RWPE1 (cell line): ENCODE measurements around the gene C16orf86.

Experiments used
- CTCF ChIA-PET: fragments of 350-600 bp; sonication (Branson Sonifier 250); formaldehyde crosslinking; extraction: SDS; loops from one replicate; lab custom pipeline; 2021; lab: Yijun Ruan, JAX
- POLR2A ChIA-PET: fragments of 400-600 bp; formaldehyde crosslinking; extraction: SDS; loops from one replicate; lab custom pipeline; 2020; ENCODE audit warnings: antibody characterized with exemption; ENCODE audit not compliant: low non-redundant PET; lab: Yijun Ruan, JAX
- DNase-seq: peaks from one replicate; pipeline ENCODE4 v3.0.0; 2012; ENCODE audit warnings: low spot score
- H3K27ac ChIP-seq: fragments of 450-650 bp; 2 replicates; pipeline ENCODE4 v1.5.1; 2017
- TF ChIP-seq, protein P1 (sequence below): fragments of 450-650 bp; conservative IDR thresholded peaks from 2 replicates; pipeline ENCODE4 v1.5.1; 2017; ENCODE audit warnings: low read depth, mild to moderate bottlenecking

Gene C16orf86

DNA sequence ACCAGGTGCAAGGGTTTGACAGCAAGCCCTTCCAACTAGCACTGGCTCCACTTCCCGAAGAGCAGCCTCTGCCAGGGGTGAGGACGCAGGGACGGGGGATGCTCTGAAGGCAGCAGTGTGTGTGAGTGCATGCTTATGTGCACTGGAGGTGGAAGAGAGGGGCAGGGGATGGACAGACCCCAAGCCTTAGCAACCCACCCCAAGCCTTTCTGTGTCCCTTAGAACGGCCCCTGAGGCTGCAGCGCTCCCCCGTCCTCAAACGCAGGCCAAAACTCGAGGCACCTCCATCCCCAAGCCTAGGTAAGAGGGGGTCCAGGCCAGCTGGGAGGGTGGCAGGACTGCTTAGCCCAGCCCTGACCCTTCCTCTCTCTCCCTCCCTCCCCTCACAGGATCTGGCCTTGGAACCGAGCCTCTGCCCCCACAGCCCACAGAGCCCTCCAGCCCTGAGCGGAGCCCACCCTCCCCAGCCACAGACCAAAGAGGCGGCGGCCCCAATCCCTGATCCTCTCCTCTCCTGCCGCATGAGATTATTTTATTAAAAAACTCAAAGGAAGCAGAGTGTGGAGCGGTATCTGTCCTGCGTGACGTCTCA lies 9.5 kb upstream of the C16orf86 start:
- TF ChIP-seq, protein P1, sequence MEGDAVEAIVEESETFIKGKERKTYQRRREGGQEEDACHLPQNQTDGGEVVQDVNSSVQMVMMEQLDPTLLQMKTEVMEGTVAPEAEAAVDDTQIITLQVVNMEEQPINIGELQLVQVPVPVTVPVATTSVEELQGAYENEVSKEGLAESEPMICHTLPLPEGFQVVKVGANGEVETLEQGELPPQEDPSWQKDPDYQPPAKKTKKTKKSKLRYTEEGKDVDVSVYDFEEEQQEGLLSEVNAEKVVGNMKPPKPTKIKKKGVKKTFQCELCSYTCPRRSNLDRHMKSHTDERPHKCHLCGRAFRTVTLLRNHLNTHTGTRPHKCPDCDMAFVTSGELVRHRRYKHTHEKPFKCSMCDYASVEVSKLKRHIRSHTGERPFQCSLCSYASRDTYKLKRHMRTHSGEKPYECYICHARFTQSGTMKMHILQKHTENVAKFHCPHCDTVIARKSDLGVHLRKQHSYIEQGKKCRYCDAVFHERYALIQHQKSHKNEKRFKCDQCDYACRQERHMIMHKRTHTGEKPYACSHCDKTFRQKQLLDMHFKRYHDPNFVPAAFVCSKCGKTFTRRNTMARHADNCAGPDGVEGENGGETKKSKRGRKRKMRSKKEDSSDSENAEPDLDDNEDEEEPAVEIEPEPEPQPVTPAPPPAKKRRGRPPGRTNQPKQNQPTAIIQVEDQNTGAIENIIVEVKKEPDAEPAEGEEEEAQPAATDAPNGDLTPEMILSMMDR = no peak
- CTCF ChIA-PET = interaction anchor here (0.6 kb wide), 1 partner anchor 191 kb away, joined by 4 read pairs; no protein-coding TSS in a partner anchor
- H3K27ac ChIP-seq = peak overlapping the region; percentile 16; the same call in 1 of the 2 replicates
- DNase-seq = no peak
- POLR2A ChIA-PET = no interaction called here

DNA sequence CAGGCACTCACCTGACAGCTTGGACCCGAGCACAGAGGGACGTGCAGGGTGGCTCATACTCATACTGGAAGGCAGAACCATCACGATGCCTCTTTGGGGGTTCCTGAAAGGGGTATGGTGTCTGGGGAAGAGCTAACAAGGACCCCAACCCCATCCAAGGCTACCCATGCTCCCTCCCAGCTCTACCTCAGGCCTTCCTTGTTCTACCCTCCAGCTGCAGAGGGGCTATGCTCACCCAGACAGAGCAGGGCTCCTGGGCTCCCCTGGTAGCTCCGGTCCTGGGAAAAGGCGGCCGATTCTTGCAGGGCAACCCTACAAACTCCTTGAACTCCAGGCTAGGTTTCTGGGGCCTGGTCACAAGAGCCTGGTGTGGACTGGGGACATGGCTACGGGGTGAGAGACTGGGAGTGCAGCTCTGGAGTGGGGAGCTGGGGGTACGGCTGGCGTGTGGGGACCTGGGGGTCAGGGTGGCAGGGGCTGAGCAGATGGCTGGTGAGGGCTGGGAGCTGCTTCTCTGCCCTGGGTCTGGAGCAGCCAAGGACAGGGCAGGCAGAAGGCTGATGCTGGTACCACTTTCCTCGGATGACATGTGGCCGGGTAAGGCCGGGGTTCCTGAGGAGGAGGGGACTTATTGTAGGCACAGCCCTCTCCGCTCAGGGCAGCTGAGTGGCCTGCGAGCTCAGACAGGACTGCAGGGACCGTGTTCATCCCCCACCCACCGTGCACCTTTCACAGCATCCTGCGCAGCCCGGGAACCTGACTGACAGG lies 8.7 kb upstream of the C16orf86 start:
- DNase-seq = no peak
- peak overlapping the region; percentile 16; the same call in 1 of the 2 replicates for H3K27ac ChIP-seq
- TF ChIP-seq, protein P1 = no peak
- ChIA-PET POLR2A (no interaction called here), CTCF (interaction anchor here (0.6 to 1.2 kb wide), 3 partner anchors 12 to 192 kb away, joined by 3 to 4 read pairs (median 4); no protein-coding TSS in a partner anchor)

DNA sequence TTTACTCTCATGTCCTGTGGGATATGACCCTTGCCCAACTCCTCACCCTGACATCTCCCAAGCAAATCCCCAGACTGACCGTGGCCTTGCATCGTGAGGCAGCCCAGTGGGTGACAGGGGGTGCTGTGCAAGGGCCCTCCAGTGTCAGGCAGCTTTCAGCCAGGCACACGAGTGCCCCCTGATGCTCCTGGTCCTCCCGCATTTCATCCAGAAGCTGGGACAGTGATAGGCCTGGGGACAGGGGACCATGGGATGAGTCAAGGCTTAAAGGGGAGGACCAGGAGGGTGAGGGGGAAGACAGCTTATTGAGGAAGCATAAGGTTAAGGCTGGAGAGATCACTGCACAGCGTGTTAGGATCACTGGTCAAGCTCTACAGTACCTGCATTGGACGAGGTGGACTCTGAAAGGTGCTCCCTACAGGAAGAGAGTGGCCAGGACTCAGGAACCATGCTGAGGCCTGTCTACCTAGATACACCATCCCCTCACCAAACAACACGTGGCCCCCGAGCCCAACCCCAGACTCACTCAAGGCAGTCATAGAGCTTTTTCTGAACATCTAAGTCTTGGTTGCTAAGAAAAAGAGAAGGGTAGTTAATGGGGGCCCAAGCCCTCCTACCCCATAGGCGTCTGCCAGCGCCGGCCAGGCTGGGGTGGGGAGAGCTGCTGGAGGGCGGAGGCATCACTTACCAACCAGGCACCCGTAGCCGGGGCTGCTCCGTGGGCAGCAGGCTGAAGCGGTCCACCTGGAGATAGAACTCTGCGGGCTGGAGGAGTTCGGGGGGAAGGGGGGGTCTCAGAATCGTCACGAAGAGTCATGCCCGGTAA lies 7.6 kb upstream of the C16orf86 start:
- peak overlapping the region; percentile 92 for H3K27ac ChIP-seq
- no peak for DNase-seq
- CTCF ChIA-PET = interaction anchor here (0.6 to 1.2 kb wide), 4 partner anchors 14 to 155 kb away, joined by 3 to 4 read pairs (median 4); partner anchors contain the start of gene CTCF
- TF ChIP-seq, protein P1 = no peak
- POLR2A ChIA-PET = no interaction called here

DNA sequence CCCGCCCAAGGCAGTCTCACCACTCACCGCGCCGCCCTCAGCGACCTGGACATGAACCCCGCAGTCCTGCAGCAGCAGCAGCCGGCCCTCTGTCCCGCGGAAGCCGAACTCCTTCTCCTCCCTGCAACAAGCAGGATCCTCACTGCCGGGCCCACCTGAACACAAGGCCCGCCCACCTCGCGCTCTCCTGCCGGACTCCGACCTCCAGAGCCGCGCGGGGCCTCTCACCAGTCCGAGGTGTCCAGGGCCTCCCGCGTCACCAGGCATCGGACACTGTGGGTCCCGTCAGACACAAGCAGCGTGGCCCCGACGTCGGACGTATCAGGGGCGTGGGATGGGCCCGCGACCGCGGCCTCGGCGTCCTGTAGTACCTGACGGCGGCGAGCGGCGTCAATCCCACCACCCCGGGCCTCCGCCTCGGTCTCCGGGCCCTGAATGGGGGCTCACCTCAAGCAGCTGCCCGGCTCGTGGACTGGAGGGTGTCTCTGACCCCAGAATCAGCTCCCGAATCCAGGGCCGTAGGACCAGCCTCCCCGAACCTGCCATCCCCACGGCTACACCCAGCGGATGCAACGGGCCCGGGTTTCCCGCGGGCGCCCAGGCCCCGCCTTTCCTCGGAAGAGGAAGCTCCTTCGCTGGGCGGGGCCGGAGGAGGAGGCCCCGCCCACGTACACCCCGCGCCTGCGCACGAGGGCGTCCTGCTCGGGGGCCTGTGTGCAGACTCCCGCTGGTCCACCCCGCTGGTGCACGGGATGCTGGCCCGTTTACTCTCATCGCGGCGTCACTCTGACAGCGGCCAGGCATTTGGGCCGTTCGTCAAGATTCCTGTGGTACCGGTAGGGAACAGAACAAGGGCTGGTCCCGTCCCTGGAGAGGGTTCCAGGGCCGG lies 6.7 kb upstream of the C16orf86 start, which contains the start of gene ACD:
TSS of gene ACD (minus strand) at position 586 of the 889 bp plus-strand sequence. CDS start at position 546, 40 bp downstream.
- CTCF ChIA-PET = interaction anchor here (1.0 to 1.1 kb wide), 2 partner anchors 16 to 97 kb away, joined by 3 to 4 read pairs; partner anchors contain the start of gene CTCF
- peak; percentile 98 for DNase-seq
- POLR2A ChIA-PET = no interaction called here
- H3K27ac ChIP-seq = peak within 1 kb of the TSS; percentile 92
- TF ChIP-seq, protein P1 = no peak

DNA sequence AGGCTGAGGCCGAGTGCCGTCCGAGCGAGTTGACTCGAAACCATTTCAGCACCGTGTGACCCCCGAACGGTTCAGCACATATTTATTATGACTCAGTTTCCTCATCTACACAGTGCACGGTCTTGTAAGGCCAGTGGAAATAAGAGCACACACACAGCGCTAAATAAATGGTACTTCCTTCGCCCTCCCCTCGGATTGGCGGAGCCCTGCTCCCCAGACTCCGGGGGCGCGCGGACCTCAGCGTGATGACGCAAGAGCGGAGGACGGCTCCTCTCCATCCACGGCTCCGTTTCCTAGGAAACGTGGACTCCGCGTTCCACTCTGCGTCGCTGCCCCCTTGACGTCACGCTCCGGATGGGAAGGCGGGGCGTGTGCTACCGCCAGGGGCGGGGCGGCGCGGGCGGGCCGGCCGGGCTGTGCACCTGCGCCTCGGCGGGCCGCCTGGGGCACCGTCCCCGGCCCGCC lies 6.0 kb upstream of the C16orf86 start, which contains the start of gene PARD6A:
TSS of gene PARD6A (plus strand) at position 397 of the 465 bp plus-strand sequence. CDS start 79 bp downstream, outside the sequence.
- peak; percentile 98 for DNase-seq
- TF ChIP-seq, protein P1 = no peak
- CTCF ChIA-PET = no interaction called here
- POLR2A ChIA-PET = no interaction called here
- peak within 1 kb of the TSS; percentile 92 for H3K27ac ChIP-seq
